Cardiac fibroblast (primary cell): ENCODE results near the gene RPS26.

Source experiments
- DNase-seq, 2 donors: peaks; one replicate each; pipeline versions ENCODE4 v3.0.0 to v3.0.0-alpha.2; 2010; ENCODE audit warnings: low read depth in 2 of 2
- H3K4me3 ChIP-seq, 2 donors: replicated peaks in 1 of 2; 1 replicate in 1 of 2; 2 replicates in 1 of 2; pipeline ENCODE4 v1.5.1; 2011; ENCODE audit warnings: low read depth in 2 of 2, low read length in 2 of 2, mild to moderate bottlenecking in 2 of 2, moderate library complexity in 1 of 2
- TF ChIP-seq, protein P1 (sequence below): IDR thresholded peaks from one replicate; pipeline ENCODE4 v1.5.1; 2011; ENCODE audit warnings: low read depth, mild to moderate bottlenecking, low read length, inconsistent platforms

Gene RPS26

DNA sequence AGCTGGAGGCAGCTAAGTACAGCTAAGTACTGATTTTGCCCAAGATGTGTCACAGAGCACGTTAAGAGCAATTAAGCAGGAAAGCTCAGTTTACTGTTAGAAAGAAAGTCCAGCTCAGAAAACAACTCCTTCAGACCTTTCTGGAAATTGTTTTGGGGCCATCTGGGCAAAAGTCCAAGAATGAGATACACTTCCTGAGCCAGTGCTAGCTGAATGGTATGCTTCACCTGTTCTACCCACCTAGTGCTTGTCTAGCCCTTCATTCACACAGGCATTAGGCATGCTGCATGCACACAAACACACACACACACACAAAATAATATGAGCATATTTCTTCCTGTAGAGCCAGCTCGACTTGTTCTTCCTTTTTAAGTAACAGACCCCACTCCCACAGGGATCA is 27.5 kb upstream of the RPS26 start:
- DNase-seq: no peak
- TF ChIP-seq, protein P1, sequence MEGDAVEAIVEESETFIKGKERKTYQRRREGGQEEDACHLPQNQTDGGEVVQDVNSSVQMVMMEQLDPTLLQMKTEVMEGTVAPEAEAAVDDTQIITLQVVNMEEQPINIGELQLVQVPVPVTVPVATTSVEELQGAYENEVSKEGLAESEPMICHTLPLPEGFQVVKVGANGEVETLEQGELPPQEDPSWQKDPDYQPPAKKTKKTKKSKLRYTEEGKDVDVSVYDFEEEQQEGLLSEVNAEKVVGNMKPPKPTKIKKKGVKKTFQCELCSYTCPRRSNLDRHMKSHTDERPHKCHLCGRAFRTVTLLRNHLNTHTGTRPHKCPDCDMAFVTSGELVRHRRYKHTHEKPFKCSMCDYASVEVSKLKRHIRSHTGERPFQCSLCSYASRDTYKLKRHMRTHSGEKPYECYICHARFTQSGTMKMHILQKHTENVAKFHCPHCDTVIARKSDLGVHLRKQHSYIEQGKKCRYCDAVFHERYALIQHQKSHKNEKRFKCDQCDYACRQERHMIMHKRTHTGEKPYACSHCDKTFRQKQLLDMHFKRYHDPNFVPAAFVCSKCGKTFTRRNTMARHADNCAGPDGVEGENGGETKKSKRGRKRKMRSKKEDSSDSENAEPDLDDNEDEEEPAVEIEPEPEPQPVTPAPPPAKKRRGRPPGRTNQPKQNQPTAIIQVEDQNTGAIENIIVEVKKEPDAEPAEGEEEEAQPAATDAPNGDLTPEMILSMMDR: no peak
- no peak overlapping the region for H3K4me3 ChIP-seq

DNA sequence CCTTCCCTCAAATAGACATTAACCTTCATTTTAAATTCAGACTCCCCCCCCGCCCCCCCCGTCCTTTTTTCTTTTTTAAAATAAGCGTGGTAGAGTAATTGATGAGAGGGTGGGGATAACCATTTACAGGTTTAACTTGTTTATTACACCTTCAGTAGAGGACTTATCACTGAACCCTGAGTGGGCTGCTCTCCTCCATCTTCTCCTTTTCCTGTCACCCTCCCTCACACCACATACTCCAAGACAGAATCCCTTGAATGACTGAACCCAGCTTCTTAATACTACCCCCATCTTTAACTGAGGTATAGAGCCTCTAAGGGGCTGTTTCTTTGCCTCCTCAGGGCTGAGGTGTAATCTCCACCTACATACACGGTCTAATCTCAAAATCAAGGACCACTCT is 24.5 kb upstream of the RPS26 start:
- TF ChIP-seq, protein P1: no peak
- no peak overlapping the region for H3K4me3 ChIP-seq
- no peak for DNase-seq

GRCh38 chr12:56018356-56018755 is 23.4 kb upstream of the RPS26 start:
- TF ChIP-seq, protein P1: no peak
- DNase-seq: no peak
- H3K4me3 ChIP-seq: no peak overlapping the region

DNA sequence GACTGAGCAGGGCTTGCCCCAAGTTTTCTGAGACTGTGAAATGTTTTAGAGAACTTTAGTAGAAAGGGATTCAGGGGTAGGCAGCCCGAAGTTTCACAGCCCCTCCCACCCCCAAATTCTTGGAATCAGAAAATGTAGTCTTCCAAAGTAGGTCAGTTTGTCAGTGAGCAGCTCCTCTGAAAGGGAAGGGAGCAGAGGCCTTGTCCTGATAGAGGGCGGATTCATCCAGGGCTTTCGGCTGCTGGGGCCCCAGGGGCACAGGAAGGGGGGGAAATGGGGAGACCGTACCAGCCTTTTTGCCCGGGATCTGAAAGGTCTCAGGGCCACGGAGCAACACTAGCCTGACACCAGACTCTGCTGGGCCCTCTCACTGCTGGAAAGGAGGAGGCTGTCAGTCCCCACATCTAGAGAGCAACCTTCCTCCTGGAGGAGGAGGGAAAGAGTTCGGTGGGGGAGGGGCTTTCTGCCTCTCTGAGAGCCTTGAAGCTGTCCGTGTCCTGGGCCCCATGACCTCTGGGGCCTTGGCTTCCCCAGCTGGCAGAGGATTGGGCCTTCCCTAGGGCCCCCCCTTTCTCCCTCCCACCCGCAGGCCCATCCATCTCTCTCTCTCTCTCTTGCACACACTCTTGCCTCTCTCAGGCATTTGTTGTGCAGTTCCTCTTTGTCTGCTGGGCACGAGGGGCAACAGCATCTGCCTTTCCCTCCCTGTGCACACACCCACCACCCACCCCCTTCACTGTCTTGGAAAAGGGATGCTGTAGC is 21.1 kb upstream of the RPS26 start, which contains the start of gene IKZF4:
TSS of gene IKZF4 (plus strand) at position 621 of the 762 bp plus-strand sequence. CDS start 451 bp downstream, outside the sequence.
- H3K4me3 ChIP-seq: peak within 1 kb of the TSS; percentile 7 to 32
- TF ChIP-seq, protein P1: no peak
- DNase-seq: peak in 1 of 2 donors; percentile 85

- DNase-seq: no peak
- H3K4me3 ChIP-seq: peak overlapping the region in 1 of 2 donors; percentile 32
- TF ChIP-seq, protein P1: no peak
These were observed 19.7 kb upstream of the RPS26 start for GRCh38 chr12:56021889-56022497.

DNA sequence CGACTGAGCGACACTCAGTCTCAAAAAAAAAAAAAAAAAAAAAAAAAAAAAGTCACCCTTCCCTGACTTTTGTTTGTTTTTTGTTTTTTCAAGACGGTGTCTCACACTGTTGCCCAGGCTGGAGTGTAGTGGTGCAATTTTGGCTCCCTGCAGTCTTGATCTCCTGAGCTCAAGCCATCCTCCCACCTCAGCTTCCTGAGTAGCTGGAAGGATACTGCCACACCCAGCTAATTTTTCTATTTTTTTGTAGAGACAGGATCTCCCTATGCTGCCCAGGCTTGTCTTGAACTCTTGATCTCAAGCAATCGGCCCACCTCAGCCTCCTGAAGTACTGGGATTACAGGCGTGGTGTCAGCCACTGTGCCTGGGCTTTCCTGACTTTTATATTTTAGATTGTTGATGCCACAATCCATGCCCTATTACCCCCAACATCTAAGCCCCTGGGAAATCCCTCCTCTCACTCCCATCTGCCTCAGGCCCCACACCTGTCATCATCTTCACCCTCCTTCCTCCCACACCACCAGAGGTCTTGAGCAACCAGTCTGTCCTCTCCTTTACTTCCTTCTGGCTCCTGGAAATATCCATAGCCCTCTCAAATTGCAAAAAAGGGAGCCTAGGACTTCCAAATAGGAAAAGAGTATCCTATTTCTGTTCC is 13.1 kb upstream of the RPS26 start:
- TF ChIP-seq, protein P1: no peak
- DNase-seq: peak; percentile 24 to 42
- H3K4me3 ChIP-seq: no peak overlapping the region
